ENCODE measurements around the gene UBA1. TPM values are rescaled to one million over a fixed set of nuclear protein-coding genes. Genes with fewer than 3 reads are reported as not detected.
A peak's percentile ranks its signal among the peaks of the same experiment; 100 is the strongest.

Gene UBA1
- total and polyA plus RNA-seq, 10 of the 15 experiments (the other 5 are each of a cell fraction or from before 2014, with no cell fraction given) = 60.4 to 314 (median 216) TPM

DNA sequence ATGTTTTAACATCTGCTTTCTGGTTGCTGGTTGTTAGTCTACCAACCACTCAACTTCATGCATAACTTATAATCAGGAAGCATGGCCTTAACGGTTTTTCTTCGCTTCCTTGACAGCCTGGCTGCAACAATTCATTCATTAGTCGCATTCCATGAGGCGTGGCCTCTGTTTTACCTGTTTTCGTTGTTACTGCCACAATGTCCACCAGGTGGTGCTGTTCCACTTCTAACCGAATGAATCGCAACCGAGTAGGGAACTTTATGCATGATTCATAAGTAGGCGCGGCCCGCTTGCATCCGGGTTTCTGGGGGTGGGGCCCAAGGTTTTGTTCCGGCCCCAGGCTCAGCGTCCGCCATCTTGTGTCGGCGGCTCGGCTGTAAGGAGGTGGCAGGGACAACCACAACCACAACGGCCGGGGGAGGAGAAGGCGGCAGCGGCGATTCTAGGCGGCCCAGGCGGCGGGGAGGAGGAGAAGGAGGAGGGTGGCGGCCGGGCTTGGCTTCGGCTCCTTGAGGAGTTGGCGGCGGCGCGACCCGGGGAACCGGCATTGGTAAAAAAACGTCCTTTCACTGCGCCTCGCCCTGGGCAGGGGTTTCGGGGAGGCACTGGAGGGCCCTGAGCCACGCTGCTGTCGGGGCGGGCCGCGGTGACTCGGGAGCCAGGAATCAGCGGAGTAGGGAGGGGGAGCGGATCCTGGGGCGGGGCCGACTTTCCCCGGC, at the start of gene UBA1 (continued):
- TF ChIP-seq SMC3 (IDR thresholded peaks at IDR 0.05; ENCODE audit: borderline replicate concordance, low read length) (peak; percentile 91), RBBP5 (conservative IDR thresholded peaks at IDR 0.05) (no peak), CHD1 (IDR thresholded peaks at IDR 0.05; ENCODE audit: low read depth, low read length) (0 out of 2 replicates have a peak, but pooled peaks have one; percentile 87), NRF1 (conservative IDR thresholded peaks at IDR 0.05; ENCODE audit: low read depth, low read length) (no peak), SMAD1 (IDR thresholded peaks at IDR 0.05; ENCODE audit: low read depth, partially characterized antibody) (peak; percentile 36), TCF12 (IDR thresholded peaks at IDR 0.05; ENCODE audit: low read depth, low read length) (peak; percentile 19; the same call in 1 of the 2 replicates)
- TF ChIP-seq, protein P1, sequence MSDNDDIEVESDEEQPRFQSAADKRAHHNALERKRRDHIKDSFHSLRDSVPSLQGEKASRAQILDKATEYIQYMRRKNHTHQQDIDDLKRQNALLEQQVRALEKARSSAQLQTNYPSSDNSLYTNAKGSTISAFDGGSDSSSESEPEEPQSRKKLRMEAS (IDR thresholded peaks at IDR 0.05; ENCODE audit: low read depth, low read length) = peak; percentile 51
- TF ChIP-seq, protein P2, sequence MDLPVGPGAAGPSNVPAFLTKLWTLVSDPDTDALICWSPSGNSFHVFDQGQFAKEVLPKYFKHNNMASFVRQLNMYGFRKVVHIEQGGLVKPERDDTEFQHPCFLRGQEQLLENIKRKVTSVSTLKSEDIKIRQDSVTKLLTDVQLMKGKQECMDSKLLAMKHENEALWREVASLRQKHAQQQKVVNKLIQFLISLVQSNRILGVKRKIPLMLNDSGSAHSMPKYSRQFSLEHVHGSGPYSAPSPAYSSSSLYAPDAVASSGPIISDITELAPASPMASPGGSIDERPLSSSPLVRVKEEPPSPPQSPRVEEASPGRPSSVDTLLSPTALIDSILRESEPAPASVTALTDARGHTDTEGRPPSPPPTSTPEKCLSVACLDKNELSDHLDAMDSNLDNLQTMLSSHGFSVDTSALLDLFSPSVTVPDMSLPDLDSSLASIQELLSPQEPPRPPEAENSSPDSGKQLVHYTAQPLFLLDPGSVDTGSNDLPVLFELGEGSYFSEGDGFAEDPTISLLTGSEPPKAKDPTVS (IDR thresholded peaks at IDR 0.05; ENCODE audit: low read depth, low read length) = no peak
- TF ChIP-seq, protein P3, sequence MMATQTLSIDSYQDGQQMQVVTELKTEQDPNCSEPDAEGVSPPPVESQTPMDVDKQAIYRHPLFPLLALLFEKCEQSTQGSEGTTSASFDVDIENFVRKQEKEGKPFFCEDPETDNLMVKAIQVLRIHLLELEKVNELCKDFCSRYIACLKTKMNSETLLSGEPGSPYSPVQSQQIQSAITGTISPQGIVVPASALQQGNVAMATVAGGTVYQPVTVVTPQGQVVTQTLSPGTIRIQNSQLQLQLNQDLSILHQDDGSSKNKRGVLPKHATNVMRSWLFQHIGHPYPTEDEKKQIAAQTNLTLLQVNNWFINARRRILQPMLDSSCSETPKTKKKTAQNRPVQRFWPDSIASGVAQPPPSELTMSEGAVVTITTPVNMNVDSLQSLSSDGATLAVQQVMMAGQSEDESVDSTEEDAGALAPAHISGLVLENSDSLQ (IDR thresholded peaks at IDR 0.05) = peak; percentile 38
- TF ChIP-seq, protein P4, sequence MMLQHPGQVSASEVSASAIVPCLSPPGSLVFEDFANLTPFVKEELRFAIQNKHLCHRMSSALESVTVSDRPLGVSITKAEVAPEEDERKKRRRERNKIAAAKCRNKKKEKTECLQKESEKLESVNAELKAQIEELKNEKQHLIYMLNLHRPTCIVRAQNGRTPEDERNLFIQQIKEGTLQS (IDR thresholded peaks at IDR 0.05; ENCODE audit: borderline replicate concordance, extremely low read depth, low read depth, low read length) = no peak

Measured in GM12878 (cell line).